Head of caudate nucleus (tissue), 42 donors: ENCODE data around the gene JKAMP.
A peak's percentile ranks its signal among the peaks of the same experiment; 100 is the strongest.
"Not testable (repeated sequence)": the region's sequence is repeated elsewhere in the genome, so short reads cannot be mapped to it uniquely, and the experiment has no call there.

Experiments
- DNase-seq, 42 donors: peaks; one replicate each; pipeline versions ENCODE4 v3.0.0 to v3.0.0-alpha.2; 2020 to 2021; ENCODE audit warnings: mixed read lengths in 7 of 42
- intact Hi-C: fragments of 100-400 bp; cut with DNase I; formaldehyde crosslinking; loops from one replicate; pipeline ENCODE4 v1.15.0; 2022

JKAMP gene, protein sequence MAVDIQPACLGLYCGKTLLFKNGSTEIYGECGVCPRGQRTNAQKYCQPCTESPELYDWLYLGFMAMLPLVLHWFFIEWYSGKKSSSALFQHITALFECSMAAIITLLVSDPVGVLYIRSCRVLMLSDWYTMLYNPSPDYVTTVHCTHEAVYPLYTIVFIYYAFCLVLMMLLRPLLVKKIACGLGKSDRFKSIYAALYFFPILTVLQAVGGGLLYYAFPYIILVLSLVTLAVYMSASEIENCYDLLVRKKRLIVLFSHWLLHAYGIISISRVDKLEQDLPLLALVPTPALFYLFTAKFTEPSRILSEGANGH

DNA sequence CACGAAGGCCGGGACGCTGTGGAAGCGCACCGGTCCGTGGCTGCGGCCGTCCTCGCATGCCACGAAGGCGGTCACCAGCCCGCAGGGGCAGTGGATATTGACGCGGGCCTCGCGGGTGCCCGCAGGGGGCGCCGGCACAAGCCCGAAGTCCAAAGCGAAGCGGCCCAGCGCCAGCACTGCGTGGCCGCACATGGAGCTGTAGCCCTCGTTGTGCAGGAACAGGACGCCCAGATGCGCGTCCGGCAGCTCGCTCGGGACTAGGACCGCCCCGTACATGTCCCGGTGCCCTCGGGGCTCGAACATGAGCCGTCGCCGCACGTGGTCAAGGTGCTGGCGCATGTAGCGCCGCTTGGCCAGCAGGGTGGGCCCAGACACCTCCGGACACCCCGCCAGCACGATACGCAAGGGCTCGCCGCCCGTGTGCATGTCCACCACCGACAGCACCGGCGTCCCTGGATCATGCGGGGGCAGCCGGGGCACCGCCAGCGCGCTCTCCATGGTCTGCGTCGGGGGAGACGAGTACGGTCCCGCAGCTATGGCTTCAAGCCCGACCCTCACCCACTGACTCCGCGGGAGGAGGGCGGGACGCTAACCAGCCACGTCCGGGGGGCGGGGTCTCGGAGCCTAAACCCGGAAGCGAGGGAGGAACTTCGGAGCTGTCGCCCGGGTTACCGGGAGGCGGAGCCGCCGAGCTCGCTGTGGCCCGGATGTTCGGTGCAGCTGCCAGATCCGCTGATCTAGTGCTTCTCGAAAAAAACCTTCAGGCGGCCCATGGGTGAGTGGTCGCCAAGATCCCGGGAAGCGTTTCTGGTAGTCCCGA, at the start of gene JKAMP, which contains the start of gene L3HYPDH:
TSS of gene JKAMP (plus strand) at position 699 of the 820 bp plus-strand sequence. CDS start at position 772, 73 bp downstream.
TSS of gene L3HYPDH (minus strand) at position 590 of the 820 bp plus-strand sequence. CDS start at position 498, 92 bp downstream.
- intact Hi-C loops = no loop called here
- DNase-seq = peak; percentile 92 to 99 (median 98)

DNA sequence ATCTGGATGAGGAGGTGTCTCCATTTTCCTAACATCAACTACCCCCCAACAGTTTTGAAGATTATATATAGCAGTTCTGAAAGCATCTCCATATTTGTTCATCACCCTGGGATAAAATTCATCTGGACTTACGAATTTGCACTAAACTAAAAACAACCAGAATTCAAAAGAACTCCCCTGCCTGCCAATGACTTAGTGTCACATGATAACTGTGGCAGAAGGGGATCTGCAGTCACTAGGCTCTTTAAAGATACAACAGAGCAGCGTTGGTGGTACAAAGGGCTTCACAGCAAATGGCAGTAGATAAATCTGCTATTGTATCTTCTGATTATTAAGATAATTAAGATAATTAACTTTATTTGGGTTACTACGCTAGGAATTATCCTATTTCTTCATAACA, 49.2 kb upstream of the JKAMP start:
- intact Hi-C loops = no loop called here
- DNase-seq = peak in 1 of 42 donors; percentile 12

DNA sequence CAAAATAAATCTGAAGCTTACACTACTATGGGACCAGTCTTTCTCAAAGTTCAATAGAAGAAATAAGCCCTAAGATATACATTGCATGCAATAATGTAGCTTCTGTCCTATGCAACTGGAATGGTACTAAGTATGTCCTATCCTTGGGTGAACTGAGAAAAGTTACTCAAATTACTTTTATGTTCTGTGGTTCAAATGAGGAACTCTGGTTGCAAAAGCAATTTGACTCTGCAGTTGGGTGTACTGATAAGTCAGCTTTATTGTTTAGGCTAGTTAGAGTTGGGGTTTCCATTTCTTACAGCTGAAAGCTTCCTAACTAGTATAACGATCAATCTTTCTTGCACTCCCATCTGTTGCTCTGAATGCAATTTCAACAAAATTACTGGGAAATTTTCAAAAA, 48.3 kb upstream of the JKAMP start:
- intact Hi-C loops = no loop called here
- DNase-seq = no peak

DNA sequence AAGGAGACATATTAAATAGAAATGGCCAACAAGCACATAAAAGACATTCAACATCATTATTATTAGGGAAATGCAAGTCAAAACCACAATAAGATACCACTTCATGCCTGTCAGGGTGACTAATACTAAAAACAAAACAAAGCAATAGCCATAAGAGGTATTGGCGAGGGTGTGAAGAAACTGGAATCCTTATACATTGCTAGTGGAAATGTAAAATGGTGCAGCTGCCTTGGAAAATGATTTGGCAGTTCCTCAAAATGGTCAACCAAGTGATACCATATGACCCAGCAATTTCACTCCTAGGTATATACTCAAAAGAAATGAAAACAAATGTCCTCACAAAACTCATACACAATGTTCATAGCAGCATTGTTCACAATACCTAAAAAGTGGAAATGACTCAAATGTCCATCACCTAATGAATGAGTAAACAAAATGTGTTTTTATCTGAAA, 46.1 kb upstream of the JKAMP start:
- no peak for DNase-seq
- intact Hi-C loops = no loop called here

DNA sequence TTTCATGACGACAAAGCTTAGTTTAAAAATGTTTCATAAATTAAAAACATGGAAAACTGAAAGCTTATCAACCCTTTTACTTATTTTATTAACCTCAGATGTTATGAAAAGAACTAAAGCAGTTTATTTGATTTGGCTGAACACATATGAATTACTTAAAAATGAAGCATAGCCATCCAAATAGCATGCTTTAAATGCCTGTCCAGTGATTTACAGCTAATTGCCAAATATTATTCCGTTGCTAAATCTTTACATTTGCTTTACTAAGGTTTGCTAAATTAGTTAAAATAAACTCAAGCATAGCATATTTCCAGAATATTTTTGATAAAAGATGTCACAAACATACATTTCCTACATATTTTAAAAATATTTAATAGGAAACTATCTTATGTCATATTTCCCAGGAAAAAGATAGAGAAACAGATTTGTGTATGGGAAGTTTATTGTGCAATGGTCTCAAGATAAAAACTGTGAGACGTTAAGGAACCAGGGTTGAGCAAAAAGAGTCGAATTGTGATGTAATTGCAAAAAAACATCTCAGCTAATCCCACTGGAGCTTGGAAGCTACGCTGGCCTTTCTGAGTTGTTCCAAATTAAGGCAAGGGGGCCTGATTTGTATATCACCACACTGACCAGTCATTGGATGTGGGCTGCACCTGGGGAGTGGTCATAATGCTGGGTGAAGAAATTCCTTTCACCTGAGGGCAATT, 44.9 kb upstream of the JKAMP start:
- DNase-seq = no peak
- intact Hi-C loops = no loop called here

DNA sequence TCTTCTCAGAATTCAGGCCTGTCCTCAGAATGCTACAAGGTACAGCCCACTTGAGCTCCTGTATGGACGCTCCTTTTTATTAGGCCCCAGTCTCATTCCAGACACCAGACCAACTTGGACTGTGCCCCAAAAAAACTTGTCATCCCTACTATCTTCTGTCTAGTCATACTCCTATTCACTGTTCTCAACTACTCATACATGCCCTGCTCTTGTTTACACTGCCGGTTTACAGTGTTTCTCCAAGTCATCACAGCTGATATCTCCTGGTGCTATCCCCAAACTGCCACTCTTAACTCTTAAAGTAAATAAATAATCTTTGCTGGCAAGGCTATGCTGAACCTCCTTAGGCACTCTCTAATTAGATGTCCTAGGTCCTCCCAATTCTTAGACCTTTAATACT, 35.6 kb upstream of the JKAMP start:
- DNase-seq, intact Hi-C loops: not testable (repeated sequence)

DNA sequence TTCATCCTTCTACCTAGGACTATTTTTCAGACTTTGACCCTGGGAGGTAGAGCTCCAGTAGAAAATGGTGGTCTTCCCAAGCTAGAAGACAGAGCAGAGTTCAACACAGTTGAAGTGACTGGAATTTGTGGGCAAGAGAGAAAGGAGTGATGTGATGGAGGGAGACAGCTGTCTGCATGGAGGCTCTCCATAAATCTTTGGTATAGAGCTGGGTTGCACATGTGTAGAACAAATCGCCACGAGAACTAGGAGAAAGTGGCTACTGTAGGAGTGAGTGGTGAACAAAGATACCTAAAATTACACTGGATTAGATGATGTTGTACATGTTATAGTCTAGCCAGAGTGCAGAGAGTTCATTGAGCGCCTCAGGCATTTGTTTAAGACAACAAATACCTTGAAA, 33.6 kb upstream of the JKAMP start:
- intact Hi-C loops = no loop called here

DNA sequence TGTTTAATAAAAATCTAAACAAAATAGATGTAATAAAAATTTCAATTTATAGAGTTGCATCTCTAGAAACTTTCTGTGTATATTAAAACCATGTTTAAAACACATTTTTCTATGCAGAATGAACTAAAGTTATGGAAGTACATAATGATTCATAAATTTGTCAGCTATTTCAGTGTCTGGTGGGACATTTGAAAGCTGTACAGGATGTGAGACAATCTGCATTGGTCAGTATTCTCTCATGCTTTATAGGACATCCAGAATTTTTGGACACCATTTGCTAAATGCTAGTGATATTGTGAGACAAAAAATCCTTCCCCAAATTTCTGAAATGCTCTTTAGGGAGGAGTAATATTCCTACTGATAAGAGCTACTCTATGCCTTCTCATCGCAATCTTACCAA, 32.5 kb upstream of the JKAMP start:
- no peak for DNase-seq
- intact Hi-C loops = no loop called here

More for the DNA sequence above, 33.6 kb upstream of the JKAMP start:
- DNase-seq = no peak

DNA sequence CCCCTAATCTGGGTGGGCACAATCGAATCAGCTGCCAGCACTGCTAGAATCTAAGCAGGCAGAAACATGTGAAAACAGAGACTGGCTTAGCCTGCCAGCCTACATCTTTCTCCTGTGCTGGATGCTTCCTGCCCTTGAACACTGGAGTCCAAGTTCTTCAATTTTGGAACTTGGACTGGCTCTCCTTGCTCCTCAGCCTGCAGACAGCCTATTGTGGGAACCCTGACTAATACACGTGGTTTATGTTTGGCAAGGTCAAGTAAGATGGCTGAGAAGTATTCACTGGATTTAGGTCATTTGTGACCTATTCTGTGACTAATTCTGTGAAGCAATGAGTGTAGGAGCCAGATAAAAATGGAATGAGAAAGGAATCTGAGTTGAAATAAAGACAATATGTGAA, 30.2 kb upstream of the JKAMP start:
- intact Hi-C loops = no loop called here
- peak in 1 of 42 donors; percentile 42 for DNase-seq

DNA sequence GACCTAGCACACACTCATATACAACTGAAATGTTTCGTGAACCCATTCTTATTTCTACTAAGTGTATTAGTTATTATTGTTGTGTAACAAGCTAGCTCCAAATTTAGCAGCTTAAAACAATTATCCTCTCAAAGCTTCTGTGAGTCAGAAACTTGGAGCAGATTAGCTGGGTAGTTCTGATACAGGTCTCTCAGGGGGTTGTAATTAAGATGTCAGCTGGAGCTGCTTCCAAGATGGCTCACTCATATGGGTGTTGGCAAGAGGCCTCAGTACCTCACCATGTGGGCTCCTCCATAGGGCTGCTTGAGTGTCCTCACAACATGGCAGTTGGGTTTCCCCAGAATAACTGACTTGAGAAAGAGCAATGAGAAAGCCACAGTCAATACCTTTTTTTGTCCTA, 28.9 kb upstream of the JKAMP start:
- intact Hi-C loops = no loop called here
- no peak for DNase-seq

DNA sequence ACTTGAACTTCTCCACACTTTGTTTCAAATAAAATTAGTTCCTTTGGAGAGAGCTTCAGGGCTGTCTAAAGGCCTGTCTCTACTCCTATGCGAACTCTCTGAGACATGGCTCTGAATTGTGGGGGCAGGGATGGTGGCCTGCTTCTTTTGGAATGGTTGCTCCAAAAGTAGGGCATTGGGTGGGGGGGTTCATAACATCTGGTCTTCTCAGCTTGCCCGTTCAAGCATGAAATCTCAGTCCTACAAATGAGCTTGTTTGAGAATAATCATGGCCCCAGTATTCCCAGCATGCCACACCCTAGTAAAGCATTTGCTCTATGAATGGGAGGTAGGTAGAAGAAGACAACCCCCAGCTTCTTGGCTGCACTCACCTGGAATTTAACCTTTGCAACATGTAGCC, 25.8 kb upstream of the JKAMP start:
- no peak for DNase-seq
- intact Hi-C loops = no loop called here

DNA sequence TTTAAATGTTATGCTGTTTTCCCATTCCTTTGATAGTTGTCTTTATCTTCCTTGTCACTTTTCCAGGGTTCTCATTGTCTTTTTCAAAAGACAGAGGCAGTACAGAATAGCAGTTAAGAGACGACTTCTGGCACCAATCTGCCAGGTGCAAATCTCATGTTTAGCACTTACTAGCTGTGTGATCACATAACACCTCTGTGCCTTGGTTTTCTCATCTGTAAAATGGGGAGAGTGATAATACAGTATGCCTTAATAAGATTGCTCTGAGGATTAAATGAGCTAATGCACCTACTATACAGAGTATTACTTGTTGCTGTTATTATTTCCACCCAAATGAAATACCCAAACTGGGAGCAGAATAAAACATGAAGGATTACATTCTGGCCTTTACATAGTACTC, 23.9 kb upstream of the JKAMP start:
- no peak for DNase-seq
- intact Hi-C loops = no loop called here

DNA sequence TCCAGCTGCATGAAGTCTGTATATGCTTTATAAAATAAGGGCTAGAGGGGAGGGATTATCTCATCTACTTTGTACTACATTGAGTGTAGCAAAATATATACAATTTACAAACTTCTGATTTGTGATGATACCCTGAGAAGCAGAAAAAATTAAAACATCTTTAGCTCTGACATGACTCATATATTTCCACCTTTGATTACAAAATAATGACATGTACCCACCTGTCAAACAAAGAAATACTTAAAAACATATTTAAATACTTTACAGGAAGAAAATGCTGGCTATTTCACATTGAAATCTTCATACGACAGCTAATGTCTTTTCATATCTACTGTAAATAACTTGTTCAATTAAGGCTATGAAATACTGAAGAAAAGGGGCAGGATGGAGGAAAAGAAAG, 22.4 kb upstream of the JKAMP start:
- DNase-seq = no peak
- intact Hi-C loops = no loop called here

DNA sequence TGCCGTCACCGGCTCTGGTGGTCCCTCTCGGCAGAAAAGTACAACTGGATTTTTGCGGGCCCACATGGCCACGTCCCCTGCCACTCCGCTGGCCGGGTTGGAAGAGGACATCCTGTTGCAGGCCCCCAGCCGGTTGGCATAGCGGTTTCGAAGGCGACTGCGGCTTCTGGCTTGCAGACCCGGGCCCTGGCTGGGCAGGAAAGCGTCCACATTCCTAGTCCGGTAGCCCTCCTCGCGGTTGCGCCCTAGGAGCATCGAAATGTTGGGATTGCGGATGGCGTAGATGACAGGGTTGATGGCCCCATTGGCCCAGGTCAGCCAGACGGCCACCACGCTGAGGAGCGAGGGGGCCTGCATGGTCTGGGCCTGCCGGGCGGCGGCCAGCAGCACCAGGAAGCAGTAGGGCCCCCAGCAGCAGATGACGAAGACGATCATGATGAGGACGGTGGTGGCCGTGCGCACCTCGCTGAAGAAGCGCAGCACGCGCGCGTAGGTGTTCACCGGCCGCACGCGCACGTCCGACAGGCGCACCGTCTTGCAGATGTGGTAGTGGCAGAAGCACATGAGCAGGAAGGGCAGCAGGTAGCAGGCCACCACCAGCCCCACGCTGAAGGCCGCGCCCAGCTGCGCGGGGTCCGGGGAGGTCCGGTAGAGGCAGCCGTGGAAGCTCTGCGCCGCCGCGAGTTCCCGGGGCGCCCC, 20.4 kb upstream of the JKAMP start:
- peak in 19 of 42 donors; percentile 8 to 57 (median 36) for DNase-seq
- intact Hi-C loops = no loop called here

DNA sequence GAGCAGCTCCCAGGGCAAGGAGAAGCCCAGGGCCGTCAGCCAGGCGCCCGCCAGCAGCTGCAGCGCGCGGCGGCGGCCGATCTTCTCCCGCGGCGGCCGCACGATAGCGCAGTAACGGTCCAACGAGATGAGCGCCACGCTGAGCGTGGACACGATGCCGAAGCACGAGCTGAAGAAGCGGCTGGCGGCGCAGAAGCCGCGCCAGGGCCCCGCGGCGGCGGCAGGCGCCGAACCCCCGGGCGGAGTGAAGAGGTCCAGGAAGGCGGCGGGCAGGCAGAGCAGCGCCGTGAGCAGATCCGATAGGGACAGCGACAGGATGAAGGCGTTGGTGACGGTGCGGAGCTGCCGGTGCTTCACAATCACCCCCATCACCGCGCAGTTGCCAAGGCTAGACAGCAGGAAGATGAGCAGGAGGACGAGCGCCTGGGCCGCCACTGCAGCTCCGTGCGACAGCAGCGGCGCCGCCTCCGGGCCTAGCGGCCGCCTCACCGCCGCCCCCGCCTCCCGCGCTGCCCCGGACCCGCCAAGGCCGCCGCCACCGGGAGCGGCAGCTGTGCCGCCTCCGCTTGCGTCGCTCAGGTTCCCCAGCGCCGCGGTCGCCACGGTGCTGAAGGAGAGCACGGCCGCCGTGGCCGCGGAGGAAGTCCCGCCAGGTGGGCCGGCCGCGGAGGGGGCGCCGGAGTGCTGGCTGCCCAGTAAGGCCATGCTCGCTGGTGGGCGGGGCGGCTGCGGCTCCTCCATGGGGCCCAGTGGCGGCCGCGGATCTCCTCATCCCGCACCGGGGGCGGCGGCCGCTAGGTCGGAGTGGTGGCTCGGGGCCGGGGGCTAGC, 19.6 kb upstream of the JKAMP start:
- DNase-seq = peak in 41 of 42 donors; percentile 7 to 82 (median 56)
- intact Hi-C loops = no loop called here

DNA sequence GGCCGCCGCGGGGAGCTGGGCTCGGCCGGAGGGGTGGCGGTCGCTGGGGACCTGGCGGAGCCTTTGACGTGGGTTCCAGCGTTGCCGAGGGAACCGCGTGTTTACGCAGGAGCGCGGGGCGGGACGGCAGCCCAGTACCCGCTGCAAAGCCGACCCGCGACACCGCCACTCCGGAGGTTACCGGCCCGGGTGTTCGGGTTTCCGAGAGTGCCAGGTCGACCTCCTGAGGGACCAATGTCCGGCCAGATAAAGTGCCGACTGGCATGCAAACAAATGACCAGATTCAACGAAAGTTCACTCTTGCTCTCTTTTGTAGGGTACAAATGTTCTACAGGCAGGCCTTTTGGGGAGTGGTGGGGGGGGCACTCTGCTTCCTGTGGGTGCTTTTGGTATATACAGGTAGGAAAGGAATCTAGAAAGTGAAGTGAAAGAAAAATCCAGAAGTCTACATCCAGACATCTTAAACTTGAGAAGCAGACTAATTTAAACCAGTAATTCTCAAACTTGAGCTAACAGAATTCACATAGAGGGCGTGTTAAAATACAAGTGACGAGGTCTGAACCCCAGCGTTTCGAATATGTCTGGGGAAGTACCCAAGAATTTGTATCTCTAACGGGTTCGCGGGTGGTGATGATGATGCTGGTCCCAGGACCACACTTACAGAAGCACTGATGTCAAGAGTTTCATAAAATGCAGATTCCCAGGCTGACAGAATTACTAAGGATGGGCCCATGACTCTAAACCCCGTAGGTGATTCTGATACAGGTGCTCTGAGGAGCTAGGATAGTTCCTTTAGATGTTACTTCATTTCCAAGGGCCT, 18.8 kb upstream of the JKAMP start, which contains the start of gene GPR135:
TSS of gene GPR135 (minus strand) at position 65 of the 820 bp plus-strand sequence. CDS start 154 bp downstream, outside the sequence.
- intact Hi-C loops = no loop called here
- DNase-seq = peak in 30 of 42 donors; percentile 25 to 79 (median 56)

DNA sequence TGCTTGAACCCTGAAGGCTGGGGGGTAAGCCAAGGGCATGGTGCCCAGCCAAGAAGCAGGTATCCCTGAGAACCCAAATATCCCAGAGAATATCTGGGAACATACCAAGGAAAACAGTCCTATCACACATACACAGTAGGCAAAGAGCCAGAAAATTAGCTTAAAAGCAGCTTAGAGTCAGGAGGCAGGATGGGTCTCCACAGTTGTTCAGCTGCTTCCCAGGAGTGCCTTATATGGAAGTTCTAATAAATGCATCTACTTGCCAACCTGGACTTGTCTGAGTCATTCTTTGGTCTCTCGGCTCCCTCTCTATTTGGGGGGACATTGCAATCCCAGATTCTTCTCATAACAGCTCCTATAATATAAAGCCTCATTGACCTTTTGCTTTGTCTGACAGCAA, 10.1 kb upstream of the JKAMP start:
- DNase-seq = no peak
- intact Hi-C loops = no loop called here
